Testis (tissue), 2 donors: ENCODE results near the gene SPRY4.

ENCODE experiments used
- POLR2A ChIP-seq: fragments of 450-650 bp; IDR thresholded peaks from one replicate; pipeline ENCODE4 v1.6.1; 2017; ENCODE audit warnings: antibody characterized with exemption, mild to moderate bottlenecking, moderate library complexity
- TF ChIP-seq, protein P1 (sequence below), 3 experiments: fragments of 450-650 bp in 2 of 3; fragments of 200-600 bp in 1 of 3; sonication (generic) in 1 of 3; IDR thresholded peaks; one replicate each; pipeline ENCODE4 v1.5.1; 2016 to 2019; ENCODE audit warnings: antibody characterized with exemption in 3 of 3, mild to moderate bottlenecking in 2 of 3, moderate library complexity in 1 of 3

DNA sequence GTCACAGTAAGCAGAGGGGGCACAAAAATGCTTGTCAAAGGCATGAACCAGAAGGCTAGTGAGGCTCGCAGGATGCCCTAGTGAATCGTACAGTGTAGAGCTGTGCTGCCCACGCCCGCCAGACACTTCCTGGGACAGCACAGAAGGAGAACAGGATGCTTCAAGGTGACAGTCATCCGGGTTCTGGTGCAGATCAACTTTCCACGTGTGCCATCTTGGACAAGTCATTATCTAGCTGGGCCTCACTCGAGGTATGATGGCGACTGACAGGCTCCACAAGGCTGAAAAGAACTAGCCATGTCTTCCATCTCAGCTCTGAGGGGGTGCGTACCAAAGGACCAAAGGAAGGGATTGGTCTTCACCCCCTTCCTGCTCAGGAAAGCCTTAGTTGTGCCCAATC, 14.0 kb downstream of the SPRY4 start:
- TF ChIP-seq, protein P1, sequence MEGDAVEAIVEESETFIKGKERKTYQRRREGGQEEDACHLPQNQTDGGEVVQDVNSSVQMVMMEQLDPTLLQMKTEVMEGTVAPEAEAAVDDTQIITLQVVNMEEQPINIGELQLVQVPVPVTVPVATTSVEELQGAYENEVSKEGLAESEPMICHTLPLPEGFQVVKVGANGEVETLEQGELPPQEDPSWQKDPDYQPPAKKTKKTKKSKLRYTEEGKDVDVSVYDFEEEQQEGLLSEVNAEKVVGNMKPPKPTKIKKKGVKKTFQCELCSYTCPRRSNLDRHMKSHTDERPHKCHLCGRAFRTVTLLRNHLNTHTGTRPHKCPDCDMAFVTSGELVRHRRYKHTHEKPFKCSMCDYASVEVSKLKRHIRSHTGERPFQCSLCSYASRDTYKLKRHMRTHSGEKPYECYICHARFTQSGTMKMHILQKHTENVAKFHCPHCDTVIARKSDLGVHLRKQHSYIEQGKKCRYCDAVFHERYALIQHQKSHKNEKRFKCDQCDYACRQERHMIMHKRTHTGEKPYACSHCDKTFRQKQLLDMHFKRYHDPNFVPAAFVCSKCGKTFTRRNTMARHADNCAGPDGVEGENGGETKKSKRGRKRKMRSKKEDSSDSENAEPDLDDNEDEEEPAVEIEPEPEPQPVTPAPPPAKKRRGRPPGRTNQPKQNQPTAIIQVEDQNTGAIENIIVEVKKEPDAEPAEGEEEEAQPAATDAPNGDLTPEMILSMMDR (IDR thresholded peaks at IDR 0.05) = no peak
- no peak for TF ChIP-seq POLR2A
